Measurements from ENCODE around the gene TAS2R14.
A peak's percentile ranks its signal among the peaks of the same experiment; 100 is the strongest.

Gene TAS2R14

GRCh38 chr12:10943167-10943566, 4.1 kb upstream of the TAS2R14 start:
- H3K4me3 ChIP-seq (ENCODE audit: low read length) = no peak overlapping the region
- DNase-seq (ENCODE audit: low read depth) = no peak
- no peak for TF ChIP-seq CTCF (conservative IDR thresholded peaks at IDR 0.05; ENCODE audit: low read depth, low read length)

- no peak for TF ChIP-seq CTCF (conservative IDR thresholded peaks at IDR 0.05; ENCODE audit: low read depth, low read length)
- no peak overlapping the region for H3K4me3 ChIP-seq (ENCODE audit: low read length)
- DNase-seq (ENCODE audit: low read depth) = peak; percentile 14
These were observed 3.0 kb upstream of the TAS2R14 start for GRCh38 chr12:10941916-10942607.

GRCh38 chr12:10941369-10941768, 2.3 kb upstream of the TAS2R14 start:
- TF ChIP-seq CTCF (conservative IDR thresholded peaks at IDR 0.05; ENCODE audit: low read depth, low read length) = no peak
- no peak overlapping the region for H3K4me3 ChIP-seq (ENCODE audit: low read length)
- no peak for DNase-seq (ENCODE audit: low read depth)

- TF ChIP-seq CTCF (conservative IDR thresholded peaks at IDR 0.05; ENCODE audit: low read depth, low read length) = no peak
- peak; percentile 14 for DNase-seq (ENCODE audit: low read depth)
These were observed 1.3 kb upstream of the TAS2R14 start for GRCh38 chr12:10940389-10940788.

GRCh38 chr12:10936506-10936905, 2.6 kb downstream of the TAS2R14 start:
- no peak for DNase-seq (ENCODE audit: low read depth)
- no peak for TF ChIP-seq CTCF (conservative IDR thresholded peaks at IDR 0.05; ENCODE audit: low read depth, low read length)
- H3K4me3 ChIP-seq (ENCODE audit: low read length) = no peak overlapping the region

More at GRCh38 chr12:10940389-10940788, 1.3 kb upstream of the TAS2R14 start:
- no peak overlapping the region for H3K4me3 ChIP-seq (ENCODE audit: low read length)

GRCh38 chr12:10928746-10929286, 10.2 kb downstream of the TAS2R14 start, which contains the start of gene PRH2:
Gene PRH2, plus strand, starts transcription at chr12:10929236. Its CDS starts 38 bp downstream, at chr12:10929274.
- H3K4me3 ChIP-seq (ENCODE audit: low read length) = no peak within 1 kb of the TSS
- no peak for TF ChIP-seq CTCF (conservative IDR thresholded peaks at IDR 0.05; ENCODE audit: low read depth, low read length)
- DNase-seq (ENCODE audit: low read depth) = no peak

GRCh38 chr12:10926269-10926668, 12.8 kb downstream of the TAS2R14 start:
- no peak for TF ChIP-seq CTCF (conservative IDR thresholded peaks at IDR 0.05; ENCODE audit: low read depth, low read length)
- no peak for DNase-seq (ENCODE audit: low read depth)
- H3K4me3 ChIP-seq (ENCODE audit: low read length) = no peak overlapping the region
